Measurements from ENCODE around the gene SCAF1.

- TF ChIP-seq EWSR1 (IDR thresholded peaks at IDR 0.05; ENCODE audit: borderline replicate concordance, low read depth, partially characterized antibody) (no peak), MEF2D (tag; conservative IDR thresholded peaks at IDR 0.05; ENCODE audit: low read depth) (no peak), EZH2 (IDR thresholded peaks at IDR 0.05; ENCODE audit: borderline replicate concordance, low read depth, low read length) (no peak), NR1H2 (CRISPR knock-in tag; IDR thresholded peaks at IDR 0.05) (no peak), ZC3H11A (IDR thresholded peaks at IDR 0.05; ENCODE audit: low read depth, low read length) (no peak), HDAC1 (IDR thresholded peaks at IDR 0.05) (peak in 1 of 2 experiments; percentile 85; a peak in 2 of 4 replicates), POLR2A (conservative IDR thresholded peaks at IDR 0.05) (peak; percentile 92)
These were observed 1.7 kb upstream of the SCAF1 start, which contains the start of gene RRAS for GRCh38 chr19:49640113-49640898.

Measured in K562 (cell line).